ENCODE measurements around the gene MPI.

DNA sequence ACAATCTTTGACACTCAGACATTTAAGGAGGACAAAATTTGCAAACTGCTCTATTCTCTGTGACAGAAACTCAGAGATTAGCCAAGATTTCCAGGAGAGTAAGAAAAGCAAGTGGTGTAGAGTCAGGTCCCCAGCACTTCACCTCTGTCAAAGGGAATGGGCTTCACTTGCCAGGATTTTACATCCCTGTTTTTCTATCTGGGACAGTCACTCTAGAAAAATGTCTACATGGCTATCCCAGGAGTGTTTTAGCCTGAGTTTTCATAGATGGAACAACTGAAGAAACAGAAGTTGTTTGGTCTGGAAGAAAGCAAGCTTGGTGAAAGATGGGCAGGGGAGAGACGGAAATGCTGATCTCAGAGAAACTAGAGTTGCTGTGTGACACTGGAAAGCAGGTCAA, 13.8 kb downstream of the MPI start:
- TF ChIP-seq CTCF (IDR thresholded peaks at IDR 0.05; ENCODE audit: insufficient read depth, low read depth, low read length) (no peak), EZH2 (IDR thresholded peaks at IDR 0.05; ENCODE audit: insufficient read depth, low read length) (no peak)

Measured in astrocyte (in vitro differentiated cells and primary cell).